ENCODE measurements around the gene SRRM4. TPM values are rescaled to one million over a fixed set of nuclear protein-coding genes. Genes with fewer than 3 reads are reported as not detected.

Gene SRRM4
- total and polyA plus RNA-seq, 10 of the 15 experiments (the other 5 are each of a cell fraction or from before 2014, with no cell fraction given) = under 0.01 to 0.01 TPM; not detected in 8

DNA sequence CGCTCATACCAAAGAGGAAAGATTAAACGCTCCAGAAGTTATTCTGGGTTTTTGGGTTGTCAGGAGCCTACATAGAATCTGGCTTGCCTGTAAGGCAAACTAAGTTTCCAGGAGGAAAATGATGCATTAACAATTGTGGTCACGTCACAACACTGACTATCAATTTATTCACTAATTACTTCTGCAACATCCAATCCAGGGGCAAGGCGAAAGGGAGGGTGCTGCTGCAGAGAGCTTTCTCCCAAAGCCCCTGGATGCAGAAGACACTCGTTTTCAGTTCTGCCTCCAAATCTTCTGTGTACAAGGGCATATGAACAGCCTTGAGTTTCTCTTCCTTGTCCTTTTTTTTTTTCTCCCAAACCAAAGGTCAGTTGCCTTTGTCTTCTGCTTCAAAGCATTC, 10.5 kb upstream of the SRRM4 start:
- BruUV-seq (replicated peaks) = no TSS peak
- 39% methylated on average over 5 of the region's 5 CpGs for WGBS (ENCODE audit: insufficient coverage, insufficient replicate concordance, low lambda C conversion rate, missing lambda C conversion rate)
- Histone ChIP-seq H2AFZ (ENCODE audit: control insufficient read depth, low read depth, low read length) (no peak overlapping the region), H3K4me1 (ENCODE audit: control insufficient read depth, insufficient read depth, low read length) (no peaks in the 10 kb centered on the region), H3K9me3 (replicated peaks; ENCODE audit: control insufficient read depth, insufficient read depth, low read length) (no peaks in the 10 kb centered on the region), H3K36me3 (ENCODE audit: control insufficient read depth in 2 of 2, insufficient read depth in 2 of 2, low read length in 1 of 2) (no peaks in the 10 kb centered on the region), H3K27ac (ENCODE audit: control insufficient read depth, insufficient read depth) (no peak overlapping the region), H4K20me1 (ENCODE audit: control insufficient read depth, insufficient read depth) (no peaks in the 10 kb centered on the region), H3K4me2 (ENCODE audit: control insufficient read depth, insufficient read depth) (no peak overlapping the region), H3K4me3 (no peak overlapping the region), H3K79me2 (ENCODE audit: control insufficient read depth, insufficient read depth, low read length) (no peaks in the 10 kb centered on the region), H3K9ac (ENCODE audit: control insufficient read depth, insufficient read depth, low read length) (no peak overlapping the region), H3K27me3 (replicated peaks in 1 of 2; ENCODE audit: control insufficient read depth in 2 of 2, insufficient read depth in 2 of 2, low read length in 1 of 2) (no peaks in the 10 kb centered on the region)
- DNase-seq (ENCODE audit: low read depth, low spot score) (no peak), ATAC-seq (no peak), FAIRE-seq (no peak)
- ChIA-PET CTCF (no interaction called here), SMC1A (ENCODE audit: uncharacterized antibody, unreplicated experiment) (no interaction called here), RAD21 (ENCODE audit: unreplicated experiment) (no interaction called here), POLR2A (no interaction called here)
- intact Hi-C loops (cut with micrococcal nuclease; ENCODE audit: unreplicated experiment) (no loop called here), in situ Hi-C loops (cut with MboI) (no loop called here)
- TF ChIP-seq POLR2AphosphoS5 (IDR thresholded peaks at IDR 0.05; ENCODE audit: low read length) (no peak), NR2C2 (IDR thresholded peaks at IDR 0.05; ENCODE audit: borderline replicate concordance, control insufficient read depth, insufficient read length, low read depth) (no peak), DPF2 (IDR thresholded peaks at IDR 0.05) (no peak), SREBF2 (IDR thresholded peaks at IDR 0.05; ENCODE audit: low read length) (no peak), SIX5 (IDR thresholded peaks at IDR 0.05; ENCODE audit: low read depth, low read length, severe bottlenecking) (no peak), JUND (IDR thresholded peaks at IDR 0.05; ENCODE audit: low read depth, low read length) (no peak), NBN (IDR thresholded peaks at IDR 0.05) (no peak), EGR1 (IDR thresholded peaks at IDR 0.05; ENCODE audit: borderline replicate concordance in 1 of 2, low read depth in 2 of 2, low read length in 2 of 2) (no peak), ATF7 (IDR thresholded peaks at IDR 0.05; ENCODE audit: low read depth) (no peak), EP300 (IDR thresholded peaks at IDR 0.05; ENCODE audit: borderline replicate concordance in 1 of 2, control insufficient read depth in 1 of 2, low read depth in 2 of 2, low read length in 2 of 2) (no peak), NFXL1 (IDR thresholded peaks at IDR 0.05; ENCODE audit: borderline replicate concordance) (no peak)
- TF ChIP-seq, protein P1, sequence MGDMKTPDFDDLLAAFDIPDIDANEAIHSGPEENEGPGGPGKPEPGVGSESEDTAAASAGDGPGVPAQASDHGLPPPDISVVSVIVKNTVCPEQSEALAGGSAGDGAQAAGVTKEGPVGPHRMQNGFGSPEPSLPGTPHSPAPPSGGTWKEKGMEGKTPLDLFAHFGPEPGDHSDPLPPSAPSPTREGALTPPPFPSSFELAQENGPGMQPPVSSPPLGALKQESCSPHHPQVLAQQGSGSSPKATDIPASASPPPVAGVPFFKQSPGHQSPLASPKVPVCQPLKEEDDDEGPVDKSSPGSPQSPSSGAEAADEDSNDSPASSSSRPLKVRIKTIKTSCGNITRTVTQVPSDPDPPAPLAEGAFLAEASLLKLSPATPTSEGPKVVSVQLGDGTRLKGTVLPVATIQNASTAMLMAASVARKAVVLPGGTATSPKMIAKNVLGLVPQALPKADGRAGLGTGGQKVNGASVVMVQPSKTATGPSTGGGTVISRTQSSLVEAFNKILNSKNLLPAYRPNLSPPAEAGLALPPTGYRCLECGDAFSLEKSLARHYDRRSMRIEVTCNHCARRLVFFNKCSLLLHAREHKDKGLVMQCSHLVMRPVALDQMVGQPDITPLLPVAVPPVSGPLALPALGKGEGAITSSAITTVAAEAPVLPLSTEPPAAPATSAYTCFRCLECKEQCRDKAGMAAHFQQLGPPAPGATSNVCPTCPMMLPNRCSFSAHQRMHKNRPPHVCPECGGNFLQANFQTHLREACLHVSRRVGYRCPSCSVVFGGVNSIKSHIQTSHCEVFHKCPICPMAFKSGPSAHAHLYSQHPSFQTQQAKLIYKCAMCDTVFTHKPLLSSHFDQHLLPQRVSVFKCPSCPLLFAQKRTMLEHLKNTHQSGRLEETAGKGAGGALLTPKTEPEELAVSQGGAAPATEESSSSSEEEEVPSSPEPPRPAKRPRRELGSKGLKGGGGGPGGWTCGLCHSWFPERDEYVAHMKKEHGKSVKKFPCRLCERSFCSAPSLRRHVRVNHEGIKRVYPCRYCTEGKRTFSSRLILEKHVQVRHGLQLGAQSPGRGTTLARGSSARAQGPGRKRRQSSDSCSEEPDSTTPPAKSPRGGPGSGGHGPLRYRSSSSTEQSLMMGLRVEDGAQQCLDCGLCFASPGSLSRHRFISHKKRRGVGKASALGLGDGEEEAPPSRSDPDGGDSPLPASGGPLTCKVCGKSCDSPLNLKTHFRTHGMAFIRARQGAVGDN (IDR thresholded peaks at IDR 0.05) = no peak
- TF ChIP-seq, protein P2, sequence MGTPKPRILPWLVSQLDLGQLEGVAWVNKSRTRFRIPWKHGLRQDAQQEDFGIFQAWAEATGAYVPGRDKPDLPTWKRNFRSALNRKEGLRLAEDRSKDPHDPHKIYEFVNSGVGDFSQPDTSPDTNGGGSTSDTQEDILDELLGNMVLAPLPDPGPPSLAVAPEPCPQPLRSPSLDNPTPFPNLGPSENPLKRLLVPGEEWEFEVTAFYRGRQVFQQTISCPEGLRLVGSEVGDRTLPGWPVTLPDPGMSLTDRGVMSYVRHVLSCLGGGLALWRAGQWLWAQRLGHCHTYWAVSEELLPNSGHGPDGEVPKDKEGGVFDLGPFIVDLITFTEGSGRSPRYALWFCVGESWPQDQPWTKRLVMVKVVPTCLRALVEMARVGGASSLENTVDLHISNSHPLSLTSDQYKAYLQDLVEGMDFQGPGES (IDR thresholded peaks at IDR 0.05) = no peak
- TF ChIP-seq, protein P3, sequence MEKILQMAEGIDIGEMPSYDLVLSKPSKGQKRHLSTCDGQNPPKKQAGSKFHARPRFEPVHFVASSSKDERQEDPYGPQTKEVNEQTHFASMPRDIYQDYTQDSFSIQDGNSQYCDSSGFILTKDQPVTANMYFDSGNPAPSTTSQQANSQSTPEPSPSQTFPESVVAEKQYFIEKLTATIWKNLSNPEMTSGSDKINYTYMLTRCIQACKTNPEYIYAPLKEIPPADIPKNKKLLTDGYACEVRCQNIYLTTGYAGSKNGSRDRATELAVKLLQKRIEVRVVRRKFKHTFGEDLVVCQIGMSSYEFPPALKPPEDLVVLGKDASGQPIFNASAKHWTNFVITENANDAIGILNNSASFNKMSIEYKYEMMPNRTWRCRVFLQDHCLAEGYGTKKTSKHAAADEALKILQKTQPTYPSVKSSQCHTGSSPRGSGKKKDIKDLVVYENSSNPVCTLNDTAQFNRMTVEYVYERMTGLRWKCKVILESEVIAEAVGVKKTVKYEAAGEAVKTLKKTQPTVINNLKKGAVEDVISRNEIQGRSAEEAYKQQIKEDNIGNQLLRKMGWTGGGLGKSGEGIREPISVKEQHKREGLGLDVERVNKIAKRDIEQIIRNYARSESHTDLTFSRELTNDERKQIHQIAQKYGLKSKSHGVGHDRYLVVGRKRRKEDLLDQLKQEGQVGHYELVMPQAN (conservative IDR thresholded peaks at IDR 0.05) = no peak
